AG09319 (cell line): ENCODE data around the gene PIP4K2A.

Experiments
- DNase-seq: peaks from one replicate; pipeline ENCODE4 v3.0.0-alpha.2; 2010; ENCODE audit warnings: low read depth; ENCODE audit errors: extremely low read depth
- CTCF ChIP-seq: IDR thresholded peaks from 2 replicates; pipeline ENCODE4 v1.5.1; 2011; ENCODE audit warnings: low read depth, mild to moderate bottlenecking, inconsistent platforms, low read length, moderate library complexity

The PIP4K2A gene

GRCh38 chr10:22613011-22613410, 101.4 kb downstream of the PIP4K2A start:
- no peak for TF ChIP-seq CTCF
- no peak for DNase-seq

GRCh38 chr10:22612318-22612717, 102.1 kb downstream of the PIP4K2A start:
- no peak for DNase-seq
- no peak for TF ChIP-seq CTCF

GRCh38 chr10:22611425-22612115, 102.8 kb downstream of the PIP4K2A start:
- TF ChIP-seq CTCF, result no peak
- DNase-seq, result no peak

- TF ChIP-seq CTCF, result no peak
- no peak for DNase-seq
These were observed 103.8 kb downstream of the PIP4K2A start for GRCh38 chr10:22610610-22611009.

- no peak for TF ChIP-seq CTCF
- no peak for DNase-seq
These were observed 104.5 kb downstream of the PIP4K2A start for GRCh38 chr10:22609719-22610465.

GRCh38 chr10:22609251-22609650, 105.1 kb downstream of the PIP4K2A start:
- no peak for DNase-seq
- no peak for TF ChIP-seq CTCF

- no peak for DNase-seq
- no peak for TF ChIP-seq CTCF
These were observed 107.1 kb downstream of the PIP4K2A start for GRCh38 chr10:22607261-22607660.
